GM12801 (cell line): Measurements from ENCODE around the gene VSTM2L.

Source experiments
- CTCF ChIP-seq: IDR thresholded peaks from one replicate; pipeline ENCODE4 v1.5.1; 2011; ENCODE audit warnings: control low read depth; ENCODE audit not compliant: insufficient read length; ENCODE audit errors: extremely low read depth

Gene VSTM2L

GRCh38 chr20:37972256-37973058, 69.5 kb downstream of the VSTM2L start:
- TF ChIP-seq CTCF, result no peak

- TF ChIP-seq CTCF, result no peak
Measured at GRCh38 chr20:37973059-37973910, 70.4 kb downstream of the VSTM2L start.

- TF ChIP-seq CTCF, result no peak
Measured at GRCh38 chr20:37976887-37977286, 74.0 kb downstream of the VSTM2L start.

GRCh38 chr20:37977338-37977737, 74.4 kb downstream of the VSTM2L start:
- TF ChIP-seq CTCF, result no peak

GRCh38 chr20:37977786-37978185, 74.9 kb downstream of the VSTM2L start:
- no peak for TF ChIP-seq CTCF

GRCh38 chr20:37979021-37979985, 76.4 kb downstream of the VSTM2L start:
- no peak for TF ChIP-seq CTCF
